KG1 (cell line): ENCODE results near the gene VPS26B.
A peak's percentile ranks its signal among the peaks of the same experiment; 100 is the strongest.

Experiments used
- DNase-seq: peaks from one replicate; lab custom pipeline; 2025; lab: John Stamatoyannopoulos, UW

The VPS26B gene

DNA sequence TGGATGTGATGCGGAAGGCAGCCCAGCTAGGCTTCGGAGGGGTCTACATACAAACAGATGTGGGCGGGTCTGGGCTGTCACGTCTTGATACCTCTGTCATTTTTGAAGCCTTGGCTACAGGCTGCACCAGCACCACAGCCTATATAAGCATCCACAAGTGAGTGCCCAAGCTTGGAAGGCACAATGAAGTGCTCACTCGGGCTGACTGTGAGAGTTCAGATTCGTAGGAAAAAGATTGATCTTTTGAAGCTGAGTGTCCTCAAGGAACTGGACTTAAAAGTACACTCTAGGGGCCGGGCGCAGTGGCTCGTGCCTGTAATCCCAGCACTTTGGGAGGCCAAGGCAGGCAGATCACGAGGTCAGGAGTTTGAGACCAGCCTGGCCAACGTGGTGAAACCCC is 32.6 kb downstream of the VPS26B start:
- no peak for DNase-seq

GRCh38 chr11:134258577-134258976 is 34.1 kb downstream of the VPS26B start:
- DNase-seq = no peak

- no peak for DNase-seq
Measured at GRCh38 chr11:134260503-134260902, 36.0 kb downstream of the VPS26B start.

GRCh38 chr11:134260983-134261382 is 36.5 kb downstream of the VPS26B start:
- DNase-seq = no peak

- no peak for DNase-seq
Measured at GRCh38 chr11:134261626-134262488, 37.4 kb downstream of the VPS26B start.

- DNase-seq = no peak
Measured at GRCh38 chr11:134264966-134265764, 40.7 kb downstream of the VPS26B start.

DNA sequence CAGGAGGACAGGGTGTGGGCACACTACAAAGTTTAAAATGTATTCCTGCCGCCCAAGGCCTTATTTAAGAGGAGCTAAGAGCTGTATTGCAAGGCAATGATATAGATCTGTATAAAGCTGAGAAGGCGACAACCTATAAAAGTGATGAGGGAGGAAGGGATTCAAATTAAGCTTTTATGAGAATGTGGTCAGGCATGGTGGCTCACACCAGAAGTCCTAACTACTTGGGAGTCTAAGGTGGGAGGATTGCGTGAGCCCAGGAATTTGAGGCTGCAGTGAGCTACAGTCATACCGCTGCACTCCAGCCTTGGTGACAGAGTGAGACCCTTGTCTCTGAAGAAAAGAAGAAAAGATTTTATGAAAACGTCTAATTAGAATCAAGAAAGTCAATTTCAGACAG is 42.0 kb downstream of the VPS26B start:
- no peak for DNase-seq

DNA sequence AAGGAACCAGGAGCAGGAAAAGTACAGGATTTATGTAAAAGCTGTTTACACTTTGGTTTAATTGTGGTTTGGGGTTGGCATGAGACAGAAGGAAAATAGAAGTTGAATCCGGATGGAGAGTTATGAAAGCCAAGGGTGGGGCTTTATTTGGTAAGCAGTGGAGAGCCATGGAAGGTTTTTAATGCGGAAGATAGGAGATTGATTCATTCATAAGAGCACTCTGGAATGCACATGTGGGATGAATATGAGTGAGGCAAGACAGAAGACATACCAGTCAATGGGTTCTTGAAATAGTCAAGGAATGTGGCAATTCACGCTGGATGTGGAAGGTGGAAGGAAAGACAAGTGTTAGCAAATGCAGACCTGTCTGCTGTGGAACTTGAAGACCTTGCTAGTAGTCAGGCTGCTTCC is 42.4 kb downstream of the VPS26B start:
- no peak for DNase-seq

DNA sequence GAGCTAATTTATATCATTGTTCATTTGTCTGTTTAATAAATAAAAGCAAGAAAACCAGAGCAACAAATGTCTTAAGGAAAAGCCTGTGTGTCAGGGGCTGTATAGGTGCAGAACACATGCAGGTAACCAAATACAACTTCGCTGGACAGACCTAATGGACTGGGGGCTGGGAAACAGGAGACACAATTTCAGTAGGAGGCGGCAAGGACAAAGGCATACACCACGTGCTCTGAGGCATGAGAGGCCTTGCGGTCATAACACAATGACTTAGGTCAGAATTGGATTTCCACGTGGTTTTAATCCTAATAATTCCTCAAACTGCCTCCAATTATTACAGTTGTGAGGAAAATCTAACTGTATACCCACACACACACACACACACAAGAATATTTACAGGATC is 43.0 kb downstream of the VPS26B start:
- DNase-seq = no peak

DNA sequence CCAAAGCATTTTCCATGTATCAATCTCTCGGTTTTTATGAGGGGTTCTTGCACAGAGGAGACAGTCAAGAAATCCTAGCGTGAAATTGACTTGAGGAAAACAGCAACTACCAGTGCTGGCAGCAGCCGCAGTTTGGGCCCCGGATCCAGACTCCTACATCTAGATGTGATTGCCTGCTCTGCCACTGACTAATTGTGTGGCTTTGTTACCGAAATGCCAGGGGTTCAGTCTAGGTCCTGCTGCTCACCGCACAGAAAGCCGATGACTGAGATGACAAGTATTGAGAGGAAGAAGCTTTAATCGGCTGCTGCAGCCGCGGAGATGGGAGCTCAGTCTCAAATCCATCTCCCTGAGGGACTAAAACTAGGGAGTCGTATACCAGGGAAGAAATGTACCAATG is 43.5 kb downstream of the VPS26B start:
- no peak for DNase-seq

- no peak for DNase-seq
Measured at GRCh38 chr11:134270250-134270714, 45.8 kb downstream of the VPS26B start.

- DNase-seq = no peak
Measured at GRCh38 chr11:134271978-134272377, 47.5 kb downstream of the VPS26B start.

- DNase-seq = no peak
Measured at GRCh38 chr11:134272381-134273316, 48.2 kb downstream of the VPS26B start.

GRCh38 chr11:134273317-134273712 is 48.8 kb downstream of the VPS26B start:
- DNase-seq = no peak

DNA sequence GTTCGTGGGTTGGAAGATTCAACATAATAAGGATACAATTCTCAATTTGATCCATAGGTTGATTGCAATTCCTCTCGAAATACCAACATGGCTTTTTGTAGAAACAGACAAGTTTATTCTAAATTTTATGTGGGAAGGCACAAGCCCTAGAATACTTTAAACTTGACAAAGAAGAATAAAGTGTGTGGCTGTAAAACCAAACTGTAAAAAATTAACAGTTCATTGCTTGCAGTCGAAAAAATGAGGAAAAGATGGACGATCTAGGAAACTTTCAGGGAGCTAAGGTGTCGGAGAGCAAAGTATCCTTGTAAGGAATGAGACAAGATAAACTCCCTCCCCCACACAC is 50.7 kb downstream of the VPS26B start:
- DNase-seq = no peak

GRCh38 chr11:134275534-134276395 is 51.3 kb downstream of the VPS26B start, which contains the start of gene GLB1L3:
Gene GLB1L3, plus strand, starts transcription at chr11:134276379. Its CDS starts 362 bp downstream, at chr11:134276741.
- DNase-seq = peak; percentile 44

DNA sequence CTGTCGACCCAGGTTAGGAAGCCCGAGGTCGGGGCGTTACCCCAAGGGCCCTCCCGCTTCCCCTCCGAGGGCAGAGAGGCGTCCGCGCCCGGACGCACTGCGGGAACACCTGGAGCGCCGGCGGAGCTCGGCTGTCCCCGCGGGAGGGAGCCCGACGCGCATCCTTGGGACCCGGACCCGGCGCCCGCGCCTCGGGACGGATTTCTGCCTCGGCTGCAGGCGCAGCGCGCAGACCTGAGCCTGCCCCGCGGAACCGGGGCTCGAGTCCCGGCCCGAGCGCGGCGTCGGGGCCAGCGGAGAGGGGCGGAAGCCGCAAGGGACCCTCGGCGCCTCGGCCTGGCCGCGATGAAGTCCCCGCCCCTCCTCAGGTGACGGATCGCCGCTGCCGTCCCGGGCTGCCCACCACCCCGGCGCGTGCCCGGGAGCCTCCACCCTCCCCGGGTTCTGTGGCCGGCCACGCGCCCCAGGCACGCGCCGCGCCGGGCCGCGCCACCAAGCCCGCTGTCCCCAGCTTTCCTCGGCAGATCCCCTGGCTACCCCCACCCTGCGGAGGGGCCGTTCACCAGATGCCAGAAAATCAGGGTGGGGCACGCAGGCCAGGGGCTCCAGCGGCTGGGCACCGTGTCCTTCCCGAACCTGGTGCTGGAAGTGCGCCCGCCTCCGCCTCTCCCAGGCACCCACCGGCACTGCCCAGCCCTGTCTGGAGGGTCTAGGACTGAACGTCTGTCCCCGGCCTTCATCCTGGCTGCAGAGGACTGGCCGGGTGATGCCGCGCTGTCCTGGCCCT is 52.1 kb downstream of the VPS26B start:
- DNase-seq = no peak

DNA sequence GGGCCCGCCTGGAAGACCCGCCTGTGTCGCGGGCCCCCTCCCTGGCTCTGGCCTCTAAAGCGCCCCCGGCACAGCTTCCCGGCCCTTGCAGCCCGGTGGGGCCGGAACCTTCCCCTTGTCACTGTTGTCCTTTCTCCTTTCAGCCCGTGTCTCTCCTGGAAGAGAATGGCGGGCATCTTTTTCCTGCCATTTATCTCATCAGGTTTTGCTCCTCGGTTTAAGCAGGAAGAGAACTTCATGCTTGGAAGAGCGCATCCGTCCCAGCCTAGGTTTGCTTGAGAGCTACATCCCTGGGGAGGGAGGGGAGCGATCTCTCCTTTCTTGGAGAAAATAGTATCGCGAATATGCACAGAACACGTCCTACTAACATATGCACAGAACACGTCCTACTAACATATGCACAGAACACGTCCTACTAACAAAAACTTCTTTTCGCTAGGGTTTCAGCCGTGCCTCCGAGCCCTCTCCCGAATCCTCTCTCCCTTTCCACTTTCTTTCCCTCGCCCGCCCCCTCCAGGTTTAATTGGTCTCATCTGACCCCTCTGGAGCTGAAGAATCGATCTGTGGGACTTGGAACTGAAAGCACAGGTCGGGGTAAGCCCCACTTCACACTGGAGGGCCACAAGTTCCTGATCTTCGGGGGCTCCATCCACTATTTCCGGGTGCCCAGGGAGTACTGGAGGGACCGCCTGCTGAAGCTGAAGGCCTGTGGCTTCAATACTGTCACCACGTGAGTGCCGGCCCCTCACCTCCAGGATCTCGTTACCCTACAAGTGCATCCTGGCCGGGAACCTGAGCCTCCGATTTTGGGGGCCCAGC is 52.9 kb downstream of the VPS26B start:
- no peak for DNase-seq

- DNase-seq = no peak
Measured at GRCh38 chr11:134278356-134278755, 53.9 kb downstream of the VPS26B start.
